GM11168 (cell line): Measurements from ENCODE around the gene RAPGEF6.
"Not testable (repeated sequence)": the region's sequence is repeated elsewhere in the genome, so short reads cannot be mapped to it uniquely, and the experiment has no call there.

Source experiments
- in situ Hi-C: fragments of 300-500 bp; cut with MboI; formaldehyde crosslinking; loops from one replicate; pipeline ENCODE4 v1.12.0; 2022; ENCODE audit warnings: low sequenced_read_pairs; ENCODE audit not compliant: unreplicated experiment

The RAPGEF6 gene

DNA sequence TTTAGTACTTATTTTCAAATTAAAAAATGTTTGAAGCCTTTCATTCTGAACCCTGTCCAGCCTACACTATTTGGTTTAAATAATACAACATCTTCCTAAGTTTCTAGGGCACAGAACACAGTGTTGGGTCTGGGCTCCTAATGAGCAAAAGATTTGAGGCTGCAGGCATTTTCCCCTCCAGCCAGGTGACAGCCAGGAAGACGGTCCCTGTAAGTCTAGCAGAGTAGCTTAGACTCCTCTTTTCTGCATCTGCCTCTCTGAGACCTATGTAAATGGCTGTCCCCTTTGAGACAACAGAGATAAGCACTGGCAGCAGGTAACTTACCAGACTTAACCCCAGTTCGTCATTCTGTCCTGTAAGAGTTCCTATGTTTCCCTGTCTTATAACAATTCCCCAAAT, 229.4 kb downstream of the RAPGEF6 start:
- in situ Hi-C loops: loop anchor here (25.0 kb wide), 1 partner anchor 518 kb away; no protein-coding TSS in a partner anchor

DNA sequence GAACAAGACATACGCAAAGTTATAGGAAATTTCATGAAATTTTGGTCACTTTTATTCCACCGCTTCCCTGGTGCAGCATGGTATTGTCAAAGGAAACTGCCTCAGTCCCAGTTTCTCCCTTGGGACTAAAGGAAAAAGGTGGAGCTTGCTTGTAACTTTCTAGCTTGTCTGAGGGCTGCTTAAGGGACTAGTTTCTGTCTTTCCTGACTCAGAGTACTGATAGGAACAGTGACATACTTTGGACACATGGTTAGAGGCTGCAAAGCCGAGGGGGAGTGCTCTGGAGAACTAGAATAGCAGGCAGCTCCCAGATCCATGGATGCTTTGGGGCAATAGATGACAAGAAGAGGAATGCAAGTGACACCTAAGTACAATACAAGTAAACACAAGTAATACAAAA, 234.4 kb downstream of the RAPGEF6 start:
- in situ Hi-C loops: loop anchor here (25.0 kb wide), 1 partner anchor 513 kb away; no protein-coding TSS in a partner anchor

DNA sequence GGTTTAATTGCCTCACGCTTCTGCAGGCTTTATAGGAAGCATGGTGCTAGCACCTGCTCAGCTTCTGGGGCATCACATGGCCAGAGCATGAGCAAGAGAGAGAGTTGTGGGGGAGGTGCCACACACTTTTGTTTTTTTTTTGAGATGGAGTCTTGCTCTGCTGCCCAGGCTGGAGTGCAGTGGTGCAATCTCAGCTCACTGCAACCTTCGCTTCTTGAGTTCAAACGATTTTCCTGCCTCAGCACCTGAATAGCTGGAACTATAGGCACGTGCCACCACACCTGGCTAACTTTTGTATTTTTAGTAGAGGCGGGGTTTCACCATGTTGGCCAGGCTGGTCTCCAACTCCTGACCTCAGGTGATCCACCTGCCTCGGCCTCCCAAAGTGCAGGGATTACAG, 236.0 kb downstream of the RAPGEF6 start:
- in situ Hi-C loops: not testable (repeated sequence)

- in situ Hi-C loops: no loop called here
These were observed 238.3 kb downstream of the RAPGEF6 start for GRCh38 chr5:131396630-131397273.

DNA sequence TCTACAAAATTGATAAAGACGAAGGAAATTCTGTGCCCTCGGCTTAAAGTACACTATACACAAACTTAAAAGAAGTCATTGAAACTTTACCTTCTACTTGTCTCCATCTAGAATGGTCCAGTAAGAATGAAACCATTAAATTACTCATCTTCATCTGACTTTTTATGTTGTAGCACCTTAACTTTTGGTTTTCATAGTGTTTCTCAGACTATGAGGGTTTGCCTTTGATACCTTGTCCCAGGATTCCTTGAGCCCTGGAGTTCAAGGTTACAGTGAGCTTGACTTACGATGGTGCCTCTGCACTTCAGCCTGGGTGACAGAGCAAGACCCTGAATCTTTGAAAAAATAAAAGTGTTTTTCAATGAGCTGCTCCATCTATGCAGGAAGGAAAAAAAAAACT, 239.0 kb downstream of the RAPGEF6 start:
- in situ Hi-C loops: no loop called here

DNA sequence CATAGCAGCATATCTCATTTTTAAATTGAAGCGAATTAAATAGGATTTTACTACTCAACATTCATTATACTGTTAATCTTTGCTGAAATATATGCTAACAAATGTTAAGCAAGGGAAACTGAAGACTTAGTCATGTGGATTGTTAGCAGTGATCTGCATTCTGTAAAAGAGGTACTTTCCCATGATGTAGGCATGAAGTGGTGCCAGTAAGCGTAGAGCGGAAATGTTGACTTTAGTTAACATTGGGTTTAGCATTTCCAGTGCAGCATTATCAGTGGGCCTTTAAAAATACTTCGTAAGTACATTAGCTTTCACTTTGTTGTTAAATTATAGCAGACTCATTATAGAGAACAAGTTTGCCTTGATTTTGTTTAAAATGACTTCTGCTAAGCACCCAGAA, 240.9 kb downstream of the RAPGEF6 start:
- in situ Hi-C loops: no loop called here

- in situ Hi-C loops: no loop called here
These were observed 241.5 kb downstream of the RAPGEF6 start for GRCh38 chr5:131393498-131393968.

DNA sequence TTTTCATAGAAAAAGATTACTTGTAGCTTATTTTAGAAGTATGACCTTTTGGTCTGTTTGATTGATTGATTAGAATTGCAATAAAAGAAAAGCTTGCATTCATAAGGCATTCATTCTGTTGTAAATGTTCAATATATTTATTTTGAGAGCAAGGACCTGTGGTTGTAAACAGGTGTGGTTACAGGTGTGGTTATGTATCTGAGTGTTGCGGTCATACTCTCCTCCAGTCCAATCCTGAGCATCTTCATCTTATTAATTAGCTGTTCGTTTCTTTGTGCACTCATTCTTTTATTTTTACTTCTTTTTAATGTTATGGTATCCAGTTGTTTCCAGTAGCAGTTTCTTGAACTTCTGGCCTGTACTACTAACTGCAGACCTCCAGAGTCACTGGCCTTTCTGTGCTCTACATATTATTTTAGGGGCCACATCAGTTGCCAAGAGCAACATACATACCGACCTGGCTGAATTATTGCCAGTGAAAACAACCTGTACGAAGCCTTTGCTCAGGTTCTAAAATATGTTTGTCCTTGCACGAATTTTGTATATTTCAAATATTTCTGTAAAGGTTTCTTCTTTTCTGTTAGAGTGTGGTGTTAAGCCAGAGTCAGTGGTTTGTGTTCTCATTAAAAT, 242.4 kb downstream of the RAPGEF6 start:
- in situ Hi-C loops: no loop called here

DNA sequence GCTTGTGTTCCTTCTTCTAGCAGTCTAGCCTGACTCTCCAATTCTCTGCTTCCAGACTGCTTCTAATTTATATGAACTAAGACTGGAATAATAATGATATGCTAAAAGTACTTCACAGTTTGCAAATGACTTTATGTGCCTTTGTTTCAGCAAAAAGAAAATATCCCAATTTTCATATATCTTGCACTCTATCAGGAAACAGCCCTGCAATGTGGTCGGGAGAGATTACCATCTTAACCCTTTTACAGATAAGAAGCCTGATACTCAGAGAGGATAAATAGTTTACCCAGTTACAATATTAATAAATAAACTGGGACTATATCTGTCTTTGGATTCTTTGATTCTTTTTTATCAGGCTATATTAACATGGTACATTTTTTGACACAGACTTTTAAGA, 245.2 kb downstream of the RAPGEF6 start:
- in situ Hi-C loops: no loop called here

DNA sequence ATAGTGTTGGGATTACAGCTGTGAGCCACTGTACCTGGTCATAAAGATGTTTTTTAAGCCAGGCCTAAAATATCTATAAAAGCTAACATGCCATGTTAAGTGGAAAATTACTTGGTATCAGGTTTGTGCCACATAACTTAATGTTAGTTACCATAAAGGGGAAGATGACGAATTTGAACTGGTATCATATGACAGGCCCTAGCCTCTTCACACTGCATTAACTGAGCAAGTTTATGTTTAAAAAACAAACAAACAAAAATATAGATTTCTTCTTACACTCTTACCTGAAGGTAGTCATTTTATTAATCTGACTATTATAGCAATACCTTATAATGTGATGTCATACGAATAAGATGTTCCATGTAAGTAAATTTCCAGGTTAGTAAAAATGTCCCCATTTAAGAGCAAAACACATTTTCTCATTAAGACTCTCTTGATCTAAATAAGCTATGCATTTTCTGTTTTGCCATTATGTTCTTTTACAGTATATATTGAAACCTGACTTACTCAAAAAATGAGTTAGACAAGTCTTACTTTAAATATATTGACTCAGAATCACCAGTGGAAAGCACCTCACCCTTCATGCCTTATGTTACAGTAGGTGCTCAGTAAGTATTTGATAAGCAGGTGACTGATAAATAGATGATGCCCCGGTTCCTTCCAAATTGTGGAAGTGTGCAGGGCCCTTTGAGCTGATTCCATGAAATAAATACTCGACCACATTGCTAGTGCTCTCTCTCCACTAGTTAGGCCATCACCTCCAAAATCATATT, 245.7 kb downstream of the RAPGEF6 start:
- in situ Hi-C loops: no loop called here

GRCh38 chr5:131387255-131387654, 247.8 kb downstream of the RAPGEF6 start:
- in situ Hi-C loops: no loop called here

DNA sequence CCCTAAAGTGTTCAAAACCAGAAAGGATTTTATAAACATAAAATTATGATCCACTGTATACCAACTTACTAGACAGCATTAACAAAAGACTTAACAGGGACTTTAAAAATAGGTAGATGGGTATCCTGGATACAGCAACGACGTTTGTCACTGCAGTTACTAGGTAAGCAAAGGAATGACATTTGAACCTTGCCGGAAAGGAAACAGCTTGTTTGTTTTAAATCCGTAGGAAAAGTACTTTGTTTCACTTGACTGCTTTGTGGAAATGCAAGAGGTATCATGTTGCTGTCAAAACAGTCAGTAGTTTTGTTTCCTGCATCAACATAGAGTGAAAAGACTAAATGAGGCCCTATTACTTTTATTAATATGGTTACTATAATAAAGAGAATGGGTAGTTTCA, 248.2 kb downstream of the RAPGEF6 start:
- in situ Hi-C loops: no loop called here

- in situ Hi-C loops: no loop called here
These were observed 248.9 kb downstream of the RAPGEF6 start for GRCh38 chr5:131386124-131386523.

DNA sequence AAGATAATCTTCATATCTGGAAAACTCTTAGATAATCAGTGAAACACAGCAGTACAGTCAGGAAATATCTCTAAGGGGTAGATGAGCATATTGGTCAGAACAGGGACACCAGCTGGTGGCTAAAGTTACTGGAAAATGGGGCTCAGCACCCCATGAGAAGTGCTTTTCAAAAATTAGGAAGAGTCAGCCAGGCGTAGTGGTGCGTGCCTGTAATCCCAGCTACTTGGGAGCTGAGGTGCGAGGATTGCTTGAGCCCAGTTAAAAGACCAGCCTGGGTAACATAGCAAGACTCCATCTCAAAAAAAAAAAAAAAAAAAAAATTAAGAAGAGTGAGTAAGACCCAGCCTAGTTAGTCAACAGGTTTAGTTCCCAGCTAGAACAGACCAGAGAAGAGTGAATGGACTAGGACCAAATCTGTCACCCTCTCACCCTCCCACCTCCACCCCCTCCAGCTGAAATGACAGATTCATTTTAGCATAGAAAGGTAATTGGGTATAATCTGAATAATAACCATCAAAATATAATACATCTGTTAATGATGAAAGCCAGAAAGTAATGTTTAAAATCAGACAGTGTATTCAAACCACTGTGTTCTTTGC, 250.3 kb downstream of the RAPGEF6 start:
- in situ Hi-C loops: no loop called here

- in situ Hi-C loops: no loop called here
These were observed 250.9 kb downstream of the RAPGEF6 start for GRCh38 chr5:131384173-131384572.

DNA sequence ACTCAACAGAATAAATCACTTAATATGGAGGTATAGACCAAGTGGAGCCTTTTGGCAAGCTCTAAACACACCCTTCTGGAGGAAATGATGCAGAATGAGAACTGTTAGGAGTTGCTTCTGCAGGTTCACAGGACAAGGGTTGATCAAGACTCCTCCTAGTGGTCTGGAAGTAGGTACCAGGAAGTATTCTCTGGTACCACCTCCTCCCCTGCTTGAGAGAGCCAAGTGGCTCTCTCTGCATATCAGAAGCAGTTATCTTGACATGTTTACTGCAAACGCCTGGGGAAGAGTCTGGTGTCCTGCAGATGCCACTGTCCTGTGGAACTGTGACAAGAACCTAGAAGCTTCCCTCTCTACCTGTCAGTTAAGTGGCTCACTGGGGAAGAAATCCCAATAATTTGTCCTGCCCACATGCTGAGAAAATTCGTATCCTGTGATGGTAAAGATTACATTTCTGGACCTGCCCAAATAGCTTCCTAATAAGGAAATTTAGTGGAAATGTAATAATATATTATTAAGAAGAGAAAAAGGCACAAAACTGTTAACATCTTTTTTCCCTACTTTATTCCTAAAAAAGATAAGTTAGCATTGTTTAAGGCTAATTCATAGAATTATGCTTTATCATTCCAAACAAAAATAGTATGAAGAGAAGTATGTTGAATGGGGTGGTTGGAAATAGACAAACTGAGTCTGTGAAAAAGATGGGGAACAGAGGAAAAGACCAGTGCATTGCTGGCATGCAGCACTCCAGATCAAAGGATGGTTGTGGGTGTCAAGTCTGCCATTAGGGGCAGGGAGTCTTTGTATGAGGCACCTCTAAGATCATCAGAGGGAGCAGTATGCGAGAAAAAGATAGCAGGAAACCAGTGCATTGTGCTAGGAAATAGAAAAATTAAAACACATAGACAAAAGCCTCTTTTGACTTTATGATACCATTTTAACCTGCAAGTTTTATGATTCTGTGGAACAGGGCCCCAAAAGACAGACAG, 252.3 kb downstream of the RAPGEF6 start:
- in situ Hi-C loops: no loop called here

DNA sequence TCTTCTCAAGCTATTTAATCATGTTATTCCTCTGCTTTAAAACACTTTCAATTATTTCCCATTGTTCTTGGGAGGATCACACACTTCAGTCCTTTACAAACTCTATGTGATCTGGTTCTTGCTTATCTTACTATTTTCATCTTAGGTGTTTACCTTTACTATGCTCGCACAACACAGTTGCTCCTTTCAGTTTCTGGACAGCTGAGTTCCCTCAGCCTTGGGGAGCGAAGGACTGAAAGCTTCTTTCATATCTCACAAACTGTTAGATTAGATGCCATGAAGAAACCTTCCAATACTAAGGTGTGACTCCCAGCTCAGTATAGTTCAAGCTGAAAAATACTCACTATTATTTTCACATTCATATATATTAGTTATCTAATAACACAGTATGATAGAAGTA, 253.3 kb downstream of the RAPGEF6 start:
- in situ Hi-C loops: no loop called here

DNA sequence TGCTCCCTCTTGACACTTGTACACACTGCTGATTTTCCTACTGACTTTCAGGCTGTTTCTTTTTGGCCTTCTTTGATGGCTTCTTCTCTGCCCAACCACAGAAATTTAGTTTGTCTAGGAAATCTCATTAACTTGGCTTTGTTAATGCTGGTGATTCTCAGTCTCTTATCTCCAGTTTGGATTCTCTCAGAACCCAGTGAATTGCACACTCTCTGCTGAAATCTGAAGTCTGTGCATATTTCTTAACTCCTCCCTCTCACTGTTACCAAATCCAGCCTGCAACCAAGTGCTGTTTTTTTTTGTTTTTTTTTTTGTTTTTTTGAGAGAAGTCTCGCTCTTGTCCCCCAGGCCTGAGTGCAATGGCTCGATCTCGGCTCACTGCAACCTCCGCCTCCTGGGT, 254.0 kb downstream of the RAPGEF6 start:
- in situ Hi-C loops: no loop called here

- in situ Hi-C loops: not testable (repeated sequence)
These were observed 254.8 kb downstream of the RAPGEF6 start for GRCh38 chr5:131380238-131380637.

DNA sequence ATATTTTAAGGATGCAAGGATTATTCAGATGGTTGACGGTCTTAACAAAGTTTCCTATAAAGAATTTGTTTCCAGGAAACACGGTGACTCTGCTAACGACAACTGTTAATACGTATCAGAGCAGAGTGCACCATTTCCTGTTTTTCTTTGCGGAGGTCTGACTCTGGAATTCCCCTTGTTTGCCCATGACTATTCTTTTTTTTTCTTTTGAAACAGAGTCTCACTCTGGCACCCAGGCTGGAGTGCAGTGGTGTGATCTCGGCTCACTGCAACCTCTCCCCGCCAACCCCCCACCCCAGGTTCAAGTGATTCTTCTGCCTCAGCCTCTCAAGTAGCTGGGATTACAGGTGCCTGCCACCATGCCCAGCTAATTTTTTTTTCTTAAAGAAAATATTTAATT, 255.3 kb downstream of the RAPGEF6 start:
- in situ Hi-C loops: loop anchor here (10.0 kb wide), 1 partner anchor 105 kb away; no protein-coding TSS in a partner anchor
